ENCODE data around the gene ACTL7A. TPM values are rescaled to one million over a fixed set of nuclear protein-coding genes. Genes with fewer than 3 reads are reported as not detected.
"Not testable (repeated sequence)": the region's sequence is repeated elsewhere in the genome, so short reads cannot be mapped to it uniquely, and the experiment has no call there.

Gene ACTL7A
- total RNA-seq, 4 donors from 2014 or later = not detected

DNA sequence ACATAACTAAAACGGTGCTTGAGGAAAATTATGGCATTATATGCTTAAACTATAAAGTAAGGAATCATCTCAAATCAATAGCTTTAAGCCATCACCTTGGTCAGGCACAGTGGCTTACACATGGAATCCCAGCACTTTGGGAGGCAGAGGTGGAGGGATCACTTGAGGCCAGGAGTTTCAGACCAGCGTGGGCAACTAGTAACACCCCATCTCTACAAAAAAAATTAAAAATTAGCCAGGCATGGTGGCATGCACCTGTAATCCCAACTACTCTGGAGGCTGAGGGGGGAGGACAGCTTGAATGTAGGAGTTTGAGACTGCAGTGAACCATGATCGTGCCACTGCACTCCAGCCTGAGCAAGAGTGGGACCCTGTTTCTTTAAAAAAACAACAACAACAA lies 22.6 kb downstream of the ACTL7A start:
- H3K9me3 ChIP-seq = no peaks in the 10 kb centered on the region
- H3K27ac ChIP-seq = no peak overlapping the region
- peaks cover 0 to 5% (median 0%) of the 10 kb centered on the region in 4 donors for H3K4me1 ChIP-seq
- TF ChIP-seq EP300 (IDR thresholded peaks at IDR 0.05) (no peak), POLR2A (IDR thresholded peaks at IDR 0.05) (no peak)
- TF ChIP-seq, protein P1, sequence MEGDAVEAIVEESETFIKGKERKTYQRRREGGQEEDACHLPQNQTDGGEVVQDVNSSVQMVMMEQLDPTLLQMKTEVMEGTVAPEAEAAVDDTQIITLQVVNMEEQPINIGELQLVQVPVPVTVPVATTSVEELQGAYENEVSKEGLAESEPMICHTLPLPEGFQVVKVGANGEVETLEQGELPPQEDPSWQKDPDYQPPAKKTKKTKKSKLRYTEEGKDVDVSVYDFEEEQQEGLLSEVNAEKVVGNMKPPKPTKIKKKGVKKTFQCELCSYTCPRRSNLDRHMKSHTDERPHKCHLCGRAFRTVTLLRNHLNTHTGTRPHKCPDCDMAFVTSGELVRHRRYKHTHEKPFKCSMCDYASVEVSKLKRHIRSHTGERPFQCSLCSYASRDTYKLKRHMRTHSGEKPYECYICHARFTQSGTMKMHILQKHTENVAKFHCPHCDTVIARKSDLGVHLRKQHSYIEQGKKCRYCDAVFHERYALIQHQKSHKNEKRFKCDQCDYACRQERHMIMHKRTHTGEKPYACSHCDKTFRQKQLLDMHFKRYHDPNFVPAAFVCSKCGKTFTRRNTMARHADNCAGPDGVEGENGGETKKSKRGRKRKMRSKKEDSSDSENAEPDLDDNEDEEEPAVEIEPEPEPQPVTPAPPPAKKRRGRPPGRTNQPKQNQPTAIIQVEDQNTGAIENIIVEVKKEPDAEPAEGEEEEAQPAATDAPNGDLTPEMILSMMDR (IDR thresholded peaks at IDR 0.05) = no peak
- H3K27me3 ChIP-seq = no peaks in the 10 kb centered on the region
- no peak for DNase-seq (ENCODE audit: low spot score in 2 of 2)
- peaks cover 0 to 84% (median 0%) of the 10 kb centered on the region in 3 donors for H3K36me3 ChIP-seq
- 80 to 89% methylated on average over 3 of the region's 3 CpGs for WGBS, 2 donors
- no peak overlapping the region for H3K4me3 ChIP-seq

DNA sequence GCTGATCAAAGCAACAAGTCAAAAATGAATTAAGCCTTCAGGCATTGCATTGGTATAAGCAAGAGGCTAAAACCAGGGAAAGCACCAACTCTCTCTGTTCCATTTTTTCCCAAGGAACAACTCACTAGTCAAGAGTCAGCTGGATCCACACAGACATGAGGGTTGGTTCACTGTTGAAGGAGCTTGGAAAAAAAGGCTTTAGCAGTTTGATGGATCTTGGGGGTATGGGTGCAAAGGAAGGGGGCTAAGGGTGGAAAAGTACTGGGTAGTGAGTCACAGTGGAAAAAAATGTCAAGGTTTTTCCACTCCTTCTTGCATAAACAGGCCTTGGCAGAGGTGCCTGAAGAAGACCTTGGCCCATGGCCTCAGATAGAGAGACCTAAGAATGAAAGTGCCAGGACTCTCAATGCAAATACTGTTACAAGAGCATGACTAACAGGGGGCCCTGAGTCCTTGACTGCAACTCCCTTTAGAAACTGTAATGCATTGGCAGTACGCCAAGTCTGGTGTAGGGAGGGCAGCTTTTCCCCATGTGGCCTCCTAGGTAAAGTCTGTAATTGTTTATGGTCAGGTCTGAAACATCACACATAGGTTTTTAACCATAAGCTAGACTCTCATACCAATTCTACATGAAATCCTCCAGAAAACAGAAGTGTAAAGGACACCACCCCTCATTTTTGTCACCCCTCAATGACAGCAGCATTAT lies 23.7 kb downstream of the ACTL7A start:
- H3K27me3 ChIP-seq = no peaks in the 10 kb centered on the region
- no peak for DNase-seq (ENCODE audit: low spot score in 2 of 2)
- H3K4me3 ChIP-seq = no peak overlapping the region
- WGBS, 2 donors = 71 to 91% methylated on average over 1 of the region's 1 CpG
- no peak for TF ChIP-seq EP300 (IDR thresholded peaks at IDR 0.05)
- TF ChIP-seq, protein P1 (IDR thresholded peaks at IDR 0.05) = no peak
- no peak for TF ChIP-seq POLR2A (IDR thresholded peaks at IDR 0.05)
- no peaks in the 10 kb centered on the region for H3K9me3 ChIP-seq
- H3K36me3 ChIP-seq = peaks cover 0 to 83% (median 3%) of the 10 kb centered on the region in 3 donors
- H3K4me1 ChIP-seq = peaks cover 0 to 5% (median 0%) of the 10 kb centered on the region in 4 donors
- H3K27ac ChIP-seq = no peak overlapping the region

DNA sequence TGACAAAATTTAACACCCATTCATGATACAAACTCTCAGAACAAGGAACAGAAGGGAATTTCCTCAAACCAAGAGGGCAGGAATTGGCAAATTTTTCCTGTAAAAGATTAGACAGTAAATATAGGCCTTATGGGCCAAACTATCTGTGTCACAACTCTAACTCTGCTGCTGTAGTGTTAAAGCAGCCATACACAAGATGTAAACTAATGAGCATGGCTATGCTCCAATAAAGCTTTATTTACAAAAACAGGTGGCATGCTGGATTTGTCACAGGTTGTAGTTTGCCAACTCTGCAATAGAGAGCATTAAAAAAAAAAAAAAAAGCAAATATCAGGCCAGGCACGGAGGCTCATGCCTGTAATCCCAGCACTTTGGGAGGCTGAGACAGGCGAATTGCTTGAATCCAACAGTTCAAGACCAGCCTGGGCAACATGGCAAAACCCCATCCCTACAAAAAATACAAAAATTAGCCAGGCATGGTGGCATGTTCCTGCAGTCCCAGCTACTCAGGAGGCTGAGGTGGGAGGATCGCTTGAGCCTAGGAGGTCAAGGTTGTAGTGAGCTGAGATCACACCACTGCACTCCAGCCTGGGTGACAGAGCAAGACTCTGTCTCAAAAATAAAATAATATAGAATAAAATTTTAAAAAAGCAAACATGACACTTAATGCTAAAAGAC lies 24.7 kb downstream of the ACTL7A start:
- H3K36me3 ChIP-seq = peaks cover 0 to 83% (median 8%) of the 10 kb centered on the region in 3 donors
- H3K9me3 ChIP-seq; H3K4me3 ChIP-seq; DNase-seq (ENCODE audit: low spot score in 2 of 2); H3K4me1 ChIP-seq; H3K27me3 ChIP-seq; H3K27ac ChIP-seq: not testable (repeated sequence)
- WGBS, 2 donors = 91 to 96% methylated on average over 3 of the region's 3 CpGs

DNA sequence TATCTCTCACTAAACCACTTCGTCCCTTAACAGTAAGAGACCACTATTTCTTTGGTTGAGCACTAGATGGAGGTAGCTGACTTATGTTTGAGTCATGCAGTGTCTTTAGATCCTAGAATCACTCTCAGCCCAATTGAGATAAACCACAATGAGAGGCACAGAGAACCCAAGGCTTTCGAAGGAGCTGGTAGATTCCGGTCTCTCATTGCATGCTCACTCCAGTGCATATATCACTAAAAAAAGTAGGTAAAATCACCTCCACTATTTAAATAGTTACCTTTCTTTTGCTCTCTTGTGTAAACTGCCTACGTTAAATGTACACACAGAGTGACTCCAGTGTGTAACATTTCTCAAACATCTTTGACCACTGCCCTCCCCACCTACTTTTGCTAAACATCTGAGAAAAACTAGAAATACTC lies 27.6 kb downstream of the ACTL7A start:
- no peak for DNase-seq (ENCODE audit: low spot score in 2 of 2)
- H3K27ac ChIP-seq = no peak overlapping the region
- H3K27me3 ChIP-seq = no peaks in the 10 kb centered on the region
- H3K4me3 ChIP-seq = no peak overlapping the region
- WGBS, 2 donors = 79 to 80% methylated on average over 4 of the region's 4 CpGs
- no peaks in the 10 kb centered on the region for H3K9me3 ChIP-seq
- TF ChIP-seq, protein P1 (IDR thresholded peaks at IDR 0.05) = peak in 1 of 5 experiments; percentile 12
- TF ChIP-seq EP300 (IDR thresholded peaks at IDR 0.05) = no peak
- no peak for TF ChIP-seq POLR2A (IDR thresholded peaks at IDR 0.05)
- peaks cover 0 to 5% (median 0%) of the 10 kb centered on the region in 4 donors for H3K4me1 ChIP-seq
- peaks cover 0 to 93% (median 34%) of the 10 kb centered on the region in 3 donors for H3K36me3 ChIP-seq

DNA sequence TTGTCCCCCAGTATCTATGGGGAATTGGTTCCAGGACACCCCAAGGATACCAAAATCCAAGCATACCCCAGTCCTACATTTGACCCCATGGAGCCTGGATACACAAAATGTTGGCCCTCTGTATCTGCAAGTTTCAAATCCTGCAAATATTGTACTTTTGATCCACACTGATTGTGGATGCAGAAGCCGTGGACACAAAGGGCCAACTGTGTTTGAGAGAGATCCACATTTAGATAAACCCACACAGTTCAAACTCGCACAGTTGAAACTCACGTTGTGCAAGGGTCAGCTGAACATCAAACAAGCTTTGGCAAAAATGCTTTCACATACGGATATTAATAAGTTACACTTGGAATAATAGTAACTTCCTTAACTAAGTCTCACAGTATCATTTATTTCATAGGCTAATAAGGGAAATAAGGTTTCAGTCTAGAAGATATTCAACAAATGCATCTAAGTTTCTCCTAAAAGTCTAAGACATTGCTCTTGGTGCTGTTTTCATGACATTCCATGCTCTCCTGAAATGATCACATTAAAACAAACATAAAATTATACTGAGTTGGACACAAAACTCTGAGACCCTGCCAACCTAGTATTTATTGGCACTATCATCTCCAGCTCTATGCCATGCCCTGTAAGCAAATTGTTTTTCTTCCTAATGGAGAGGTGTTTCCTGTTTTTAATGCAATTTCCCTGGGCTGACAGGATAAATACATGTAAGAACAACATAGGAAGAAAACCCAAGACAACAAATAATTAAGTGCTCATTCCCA lies 32.3 kb downstream of the ACTL7A start:
- Histone ChIP-seq H3K4me1 (no peaks in the 10 kb centered on the region), H3K9me3 (no peaks in the 10 kb centered on the region), H3K27ac (no peak overlapping the region), H3K36me3 (peaks cover 0 to 98% (median 40%) of the 10 kb centered on the region in 3 donors), H3K4me3 (no peak overlapping the region), H3K27me3 (no peaks in the 10 kb centered on the region)
- WGBS, 2 donors = 52 to 69% methylated on average over 4 of the region's 4 CpGs
- no peak for TF ChIP-seq EP300 (IDR thresholded peaks at IDR 0.05)
- TF ChIP-seq, protein P1 (IDR thresholded peaks at IDR 0.05) = no peak
- TF ChIP-seq POLR2A (IDR thresholded peaks at IDR 0.05) = no peak
- no peak for DNase-seq (ENCODE audit: low spot score in 2 of 2)

All from tibial nerve (tissue), 4 donors.